HG03469 (cell line): Measurements from ENCODE around the gene CES1.
"Not testable (repeated sequence)": the region's sequence is repeated elsewhere in the genome, so short reads cannot be mapped to it uniquely, and the experiment has no call there.

Source experiments
- ATAC-seq: cut with Tn5 transposase; IDR thresholded peaks from one replicate; pipeline ENCODE4 v1.9.1; 2021; ENCODE audit warnings: mild to moderate bottlenecking, moderate library complexity, moderate number of reproducible peaks; ENCODE audit not compliant: unreplicated experiment

Gene CES1

DNA sequence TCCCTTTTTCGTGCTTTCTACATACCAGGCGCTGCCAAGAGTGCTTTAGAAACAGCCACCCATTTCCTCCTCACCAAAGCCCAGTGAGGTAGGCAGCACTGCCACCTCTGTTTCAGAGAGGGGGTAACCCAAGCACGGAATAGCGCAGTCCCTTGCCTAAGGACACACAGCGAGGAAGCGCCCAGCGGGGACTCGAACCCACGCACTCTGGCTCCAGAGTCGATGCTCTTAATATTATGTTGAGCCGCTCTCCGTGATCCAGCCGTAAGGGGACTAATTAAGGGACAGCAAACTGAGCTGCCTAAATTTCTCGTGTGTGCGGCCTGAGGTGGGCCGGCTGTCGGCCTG is 497 bp downstream of the CES1 start:
- ATAC-seq = no peak

DNA sequence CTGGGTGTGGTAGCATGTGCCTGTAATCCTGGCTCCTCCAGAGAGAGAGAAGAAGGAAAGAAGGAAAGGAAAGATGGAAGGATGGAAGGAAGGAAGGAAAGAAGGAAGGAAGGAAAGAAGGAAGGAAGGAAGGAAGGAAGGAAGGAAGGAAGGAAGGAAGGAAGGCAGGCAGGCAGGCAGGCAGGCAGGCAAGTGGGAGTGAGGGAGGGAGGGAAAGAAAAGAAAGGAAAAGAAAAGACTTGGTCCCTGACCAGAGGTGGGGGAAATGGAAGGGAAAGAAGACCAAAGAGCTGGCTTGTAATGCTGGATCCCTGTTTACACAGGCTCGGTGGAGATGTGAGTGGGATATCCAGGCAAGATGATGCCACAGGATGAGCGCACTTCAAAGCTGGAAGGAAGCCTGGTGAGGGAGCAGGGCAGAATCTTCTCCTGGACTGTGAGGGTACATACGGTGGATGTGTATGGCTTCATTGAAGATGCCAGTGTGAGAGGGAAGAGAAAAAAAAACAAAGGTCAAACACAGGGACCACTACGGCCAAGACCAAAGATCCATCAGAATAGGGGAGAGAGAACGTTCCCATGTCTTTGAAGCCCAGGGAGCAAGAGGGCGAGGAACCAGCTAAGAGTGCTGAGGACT is 2.1 kb downstream of the CES1 start:
- ATAC-seq = no peak

DNA sequence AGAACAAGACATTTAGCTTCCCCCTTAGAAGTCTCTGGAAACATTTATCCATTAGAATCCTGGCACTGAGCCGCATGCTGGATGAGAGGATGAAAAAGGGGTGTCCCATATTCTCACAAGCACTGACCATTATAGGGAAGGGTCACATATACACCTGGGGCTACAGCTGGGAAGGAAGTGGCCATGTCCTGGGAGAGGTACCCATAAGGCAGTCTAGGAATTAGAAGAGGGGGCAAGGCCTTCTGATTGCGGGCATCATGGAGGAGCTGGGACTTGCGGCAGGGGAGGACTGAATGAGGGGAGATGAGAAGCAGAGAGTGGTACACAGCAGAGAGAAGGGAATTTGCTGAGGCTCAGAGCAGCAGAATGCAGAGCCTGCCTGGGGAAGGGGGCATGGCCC is 3.7 kb downstream of the CES1 start:
- ATAC-seq = not testable (repeated sequence)

DNA sequence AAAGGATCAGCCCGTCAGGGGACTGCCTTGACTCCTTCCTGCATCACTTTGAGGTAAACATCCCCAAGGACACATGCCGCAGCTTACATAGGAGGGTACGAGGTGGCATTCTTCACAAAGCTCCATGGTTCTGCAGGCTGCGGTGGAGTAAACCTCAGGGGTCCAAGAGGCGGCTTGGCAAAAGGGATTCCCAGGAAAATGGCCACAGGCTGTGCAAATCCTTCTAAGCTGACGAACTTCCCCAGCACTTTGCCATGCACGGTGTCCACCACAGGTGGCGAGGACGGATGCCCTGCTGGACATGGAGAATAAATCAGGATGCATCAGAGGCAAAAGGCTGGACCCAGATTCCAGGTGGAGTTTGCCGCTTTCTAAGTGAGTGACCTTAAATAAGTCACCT is 4.2 kb downstream of the CES1 start:
- ATAC-seq = no peak

DNA sequence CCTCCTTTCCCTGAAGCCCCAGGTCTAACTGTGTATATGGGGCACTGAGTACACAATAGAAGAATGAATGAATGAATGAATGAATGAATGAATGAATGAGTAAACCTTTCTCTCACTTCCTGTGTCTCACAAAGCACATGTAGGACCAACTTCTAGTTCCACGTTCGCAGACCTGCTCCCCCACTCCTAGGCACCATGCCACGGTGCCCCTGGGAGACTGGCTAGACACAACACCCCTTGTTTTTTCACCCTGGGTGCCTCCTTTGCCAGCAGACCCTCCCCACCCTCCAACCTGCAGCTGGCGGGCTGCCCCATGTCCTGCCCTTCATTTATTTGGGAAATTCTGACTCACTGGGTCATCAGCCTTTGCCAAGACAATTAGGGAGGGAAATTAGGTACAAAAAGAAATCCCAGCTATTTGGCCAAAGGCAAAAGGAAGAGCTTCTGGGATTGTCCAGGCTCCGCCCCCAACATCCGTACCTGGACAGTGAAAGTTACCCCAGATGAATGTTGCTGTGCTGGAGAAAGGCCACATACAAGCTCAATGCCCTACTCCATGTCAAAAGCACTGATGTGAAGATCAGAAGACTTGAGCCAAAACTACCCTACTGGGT is 7.7 kb downstream of the CES1 start:
- ATAC-seq = no peak

DNA sequence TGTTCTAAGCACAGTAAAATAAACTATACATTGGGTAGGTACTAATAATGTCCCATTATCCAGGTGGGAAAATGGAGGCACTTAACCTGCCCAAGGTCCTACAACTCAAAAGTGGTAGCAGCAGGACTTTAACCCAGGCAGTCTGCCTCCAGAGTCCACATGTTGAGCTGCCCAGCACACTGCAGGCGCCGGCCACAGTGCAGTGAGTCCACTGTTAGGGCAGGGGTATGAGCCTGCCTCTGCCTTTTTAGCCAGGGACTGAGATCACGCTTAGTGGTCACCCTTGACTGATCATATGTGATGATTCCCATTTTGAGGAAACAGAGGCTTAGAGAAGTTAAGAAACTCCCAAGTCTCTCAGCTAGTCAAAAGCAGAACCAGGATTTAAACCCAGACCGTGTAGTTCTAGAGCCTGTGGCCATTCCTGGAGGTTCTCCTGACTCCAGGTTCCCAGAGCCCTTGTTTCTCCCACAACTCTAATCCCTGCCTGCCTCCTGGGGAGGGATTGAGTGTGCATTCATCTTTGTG is 8.4 kb downstream of the CES1 start:
- no peak for ATAC-seq

DNA sequence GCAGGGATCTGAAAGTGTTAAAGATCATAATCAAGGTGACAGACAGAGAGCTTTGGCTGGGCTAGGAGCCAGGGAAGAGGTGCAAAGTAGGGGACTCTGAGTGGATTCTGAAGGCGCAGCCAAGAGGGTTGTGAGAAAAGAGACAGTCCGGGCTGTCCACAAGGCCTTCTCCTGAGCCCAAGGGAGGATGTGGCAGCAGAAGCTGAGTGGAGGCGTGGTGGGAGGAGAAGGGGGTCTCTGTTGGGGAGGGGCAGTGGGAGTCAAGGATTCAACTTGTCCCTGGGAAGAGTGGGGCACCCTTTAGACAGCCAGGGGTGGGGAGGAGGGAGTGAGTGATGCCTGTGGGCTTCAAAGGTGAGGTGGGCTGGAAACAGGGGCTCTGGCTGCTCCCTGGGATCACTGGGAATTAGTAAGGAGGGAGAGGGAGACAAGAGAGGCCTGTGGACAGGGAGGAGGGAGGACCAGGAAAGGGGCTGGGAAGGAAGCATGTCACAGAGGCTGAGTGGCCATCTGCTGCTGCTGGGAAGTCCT is 10.6 kb downstream of the CES1 start:
- no peak for ATAC-seq

DNA sequence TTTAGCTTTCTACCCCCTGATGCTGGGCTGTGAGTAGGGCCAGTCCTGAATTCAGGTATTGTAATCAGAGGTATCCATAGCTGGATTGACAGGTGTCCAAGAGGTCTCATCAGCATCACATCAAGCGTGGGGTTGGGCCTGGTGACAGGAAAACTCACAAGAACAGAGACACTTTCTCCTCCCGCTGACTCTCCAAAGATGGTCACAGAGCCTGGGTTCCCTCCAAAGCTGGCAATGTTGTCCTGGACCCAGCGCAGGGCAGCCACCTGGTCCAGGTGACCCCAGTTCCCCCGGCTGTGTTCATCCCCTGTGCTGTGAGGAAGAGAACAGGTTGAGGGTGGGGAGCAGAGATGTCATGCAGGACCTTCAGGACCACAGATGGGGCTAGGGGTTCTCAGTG is 11.7 kb downstream of the CES1 start:
- no peak for ATAC-seq

DNA sequence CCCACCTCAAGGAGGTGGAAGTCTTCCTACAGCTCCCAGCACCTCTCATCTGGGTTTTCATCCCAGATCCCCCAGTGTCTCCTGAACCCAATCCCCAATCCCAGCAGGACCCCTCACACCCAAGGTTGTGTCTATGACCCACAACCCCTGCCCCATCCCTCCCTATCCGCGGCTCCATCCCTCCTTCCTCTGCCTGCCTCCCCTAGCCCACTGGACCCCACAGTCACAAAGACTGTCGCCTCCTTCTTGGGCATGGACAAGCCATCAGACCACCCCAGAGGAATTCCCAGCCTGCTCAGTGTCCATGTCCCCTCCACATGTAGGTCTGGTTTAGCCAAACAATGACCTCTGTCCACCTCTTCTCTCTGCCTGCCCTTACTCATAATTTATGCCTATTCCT is 12.3 kb downstream of the CES1 start:
- ATAC-seq = no peak

DNA sequence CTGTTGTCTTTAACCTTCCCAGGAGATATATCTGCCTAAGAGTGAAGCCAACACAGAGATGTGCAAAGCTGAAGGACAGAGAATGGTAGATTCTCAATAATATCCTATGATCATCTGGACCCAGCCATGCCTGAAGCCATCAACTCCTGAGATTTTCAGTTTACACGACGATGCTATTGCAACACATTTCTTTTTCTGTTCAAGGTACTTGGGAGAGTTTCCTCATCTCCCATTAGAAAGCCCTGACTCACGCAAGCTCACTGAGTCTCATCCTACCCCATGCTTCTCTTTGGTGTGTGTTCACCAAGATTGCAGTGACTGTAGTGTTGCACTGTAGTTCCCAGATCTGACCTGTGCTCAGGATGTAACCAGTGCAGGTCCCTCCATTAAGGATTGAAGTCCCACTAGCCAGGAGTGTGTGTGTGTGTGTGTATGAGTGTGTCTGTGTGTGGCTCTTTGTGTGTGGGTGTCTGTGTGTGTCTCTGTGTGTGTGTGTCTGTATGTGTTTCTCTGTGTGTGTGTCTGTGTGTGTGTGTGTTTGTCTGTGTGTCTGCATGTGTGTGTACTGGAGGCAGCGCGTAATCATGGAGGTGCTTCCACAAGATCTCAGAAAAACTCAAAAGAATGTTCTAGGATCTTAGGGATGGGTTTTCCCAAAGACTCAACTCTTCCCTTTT is 15.5 kb downstream of the CES1 start:
- ATAC-seq = no peak

DNA sequence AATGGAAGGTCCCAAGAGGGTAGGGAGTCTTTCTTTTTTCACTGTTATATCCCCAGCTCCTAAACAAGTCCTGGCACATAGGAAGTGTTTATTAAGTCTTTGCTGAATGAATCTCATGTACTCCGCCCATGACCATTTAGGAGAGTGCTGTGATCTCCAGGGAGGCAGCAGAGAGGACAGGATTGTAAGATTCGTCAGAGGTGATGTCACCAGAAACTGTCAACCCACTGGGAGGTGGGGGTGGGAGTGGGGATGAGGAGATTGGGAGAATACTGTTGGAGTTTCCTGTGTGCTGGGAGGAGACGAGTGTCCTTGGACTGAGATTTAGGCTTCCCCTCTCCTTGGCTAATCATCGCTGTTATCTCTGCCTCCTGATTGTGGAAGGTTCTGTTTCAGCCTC is 16.7 kb downstream of the CES1 start:
- not testable (repeated sequence) for ATAC-seq

DNA sequence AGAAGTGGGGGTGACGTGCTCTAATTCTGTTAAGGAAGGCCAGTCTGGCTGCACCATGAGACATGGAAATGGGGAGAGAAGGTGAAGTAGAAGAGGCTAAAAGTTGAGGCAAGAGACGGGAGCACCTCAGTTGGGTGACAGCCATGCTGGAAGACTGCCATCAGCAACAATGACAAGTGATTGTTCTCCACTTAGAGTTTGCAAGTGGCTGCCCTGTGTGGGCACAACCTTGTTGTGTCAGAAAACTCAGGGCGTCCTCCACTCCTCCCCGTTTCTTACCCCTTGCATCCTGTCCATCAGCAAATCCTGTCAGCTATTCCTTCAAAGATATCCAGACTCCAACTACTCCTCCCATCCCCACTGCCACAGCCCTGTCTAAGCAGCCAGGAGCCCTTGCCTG is 17.6 kb downstream of the CES1 start:
- ATAC-seq = no peak

DNA sequence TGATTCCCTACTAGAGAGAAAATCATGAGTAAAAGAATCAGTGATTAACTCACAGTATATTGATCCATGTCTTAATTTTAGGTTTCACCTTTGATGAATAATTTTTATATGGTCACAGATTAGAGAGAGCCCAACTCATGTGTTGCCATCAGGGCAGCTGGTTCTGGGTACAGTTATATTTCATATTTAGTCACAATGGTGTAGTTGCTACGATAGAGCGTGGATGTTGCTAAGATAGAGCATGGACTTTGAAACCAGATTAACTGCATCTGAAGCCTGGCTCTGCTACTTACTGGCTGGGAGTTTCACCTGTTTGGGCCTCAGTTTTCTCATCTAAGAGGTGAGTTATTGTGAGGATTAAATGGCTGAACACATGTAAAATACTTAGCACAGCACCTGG is 18.7 kb downstream of the CES1 start:
- not testable (repeated sequence) for ATAC-seq

DNA sequence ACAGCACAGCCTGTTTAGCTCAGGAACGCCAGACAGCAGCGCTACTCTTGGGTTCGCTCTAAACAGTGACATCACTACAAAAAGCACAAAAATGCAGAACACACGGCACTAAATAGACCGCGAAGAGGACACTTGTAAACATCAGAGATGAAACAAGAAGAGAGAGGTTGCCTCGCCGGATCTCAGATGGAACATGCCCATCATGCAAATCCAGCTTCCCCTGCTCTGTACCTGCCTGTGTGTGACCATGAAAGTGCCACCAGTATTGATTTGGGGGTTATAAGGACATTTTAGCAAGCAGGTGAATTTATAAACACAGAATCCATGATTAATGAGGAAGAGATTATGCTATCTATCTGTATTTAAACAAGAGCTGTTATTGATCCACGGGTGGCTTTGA is 19.2 kb downstream of the CES1 start:
- ATAC-seq = not testable (repeated sequence)

DNA sequence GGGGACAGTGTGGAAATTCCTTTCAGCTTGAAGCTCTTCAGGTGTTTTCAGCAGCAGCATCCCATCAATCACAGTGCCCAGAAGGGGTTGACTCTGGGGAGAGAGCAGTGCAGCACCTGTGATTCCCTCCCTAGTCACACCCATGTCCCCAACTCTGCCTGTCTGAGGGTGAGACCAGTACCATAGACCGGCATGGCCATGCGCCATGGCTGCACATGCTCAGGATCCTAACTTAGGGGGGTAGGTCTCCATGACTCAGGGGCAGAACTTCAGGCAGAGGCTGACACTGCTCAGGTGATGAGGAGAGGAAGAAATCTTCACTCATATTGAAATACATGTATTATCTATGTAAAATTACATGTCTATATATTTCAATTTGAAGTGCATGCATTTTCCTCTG is 19.9 kb downstream of the CES1 start:
- no peak for ATAC-seq

DNA sequence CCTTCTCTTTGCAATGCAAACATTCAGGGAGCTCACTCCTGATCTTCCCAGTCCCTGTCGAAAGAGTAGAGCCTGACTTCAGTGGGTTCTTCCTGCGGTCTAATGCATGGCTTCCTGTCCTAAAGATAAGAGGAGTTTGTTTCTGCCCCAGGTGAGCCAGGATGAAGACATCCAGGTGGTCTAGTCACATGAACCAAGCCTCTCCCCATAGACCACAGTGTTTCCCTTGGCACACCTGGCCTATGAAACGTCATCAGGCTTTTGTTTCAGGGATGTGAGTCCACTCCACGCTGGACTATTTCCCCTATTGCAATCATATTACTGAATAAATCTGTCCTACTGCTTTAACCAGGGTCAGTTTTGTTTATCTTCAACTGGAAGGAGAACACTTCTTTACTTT is 21.1 kb downstream of the CES1 start:
- no peak for ATAC-seq

DNA sequence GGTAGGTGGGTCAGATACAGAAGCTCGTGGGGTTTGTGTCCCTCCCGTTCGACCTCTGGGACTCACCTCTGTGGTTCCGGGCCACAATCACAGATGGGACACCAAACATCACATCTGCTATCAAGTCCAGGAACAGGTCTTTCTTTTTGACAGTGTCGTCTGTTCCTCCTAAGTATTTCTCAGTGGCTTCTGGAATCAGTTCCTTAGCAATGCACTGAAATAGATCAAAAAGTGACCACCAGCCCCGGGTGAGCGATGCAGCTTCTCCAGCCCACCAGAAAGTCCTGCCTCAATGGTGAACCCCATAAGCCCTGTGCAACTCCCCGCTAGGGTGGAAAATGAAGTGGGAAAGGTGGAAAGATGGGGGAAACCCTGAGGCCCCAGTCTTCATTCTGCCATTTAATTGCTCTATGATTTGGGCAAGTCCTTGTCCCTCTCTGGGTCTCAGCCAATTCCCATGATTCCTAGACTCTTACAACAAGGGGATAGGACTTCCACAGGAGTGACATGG is 22.4 kb downstream of the CES1 start:
- no peak for ATAC-seq

DNA sequence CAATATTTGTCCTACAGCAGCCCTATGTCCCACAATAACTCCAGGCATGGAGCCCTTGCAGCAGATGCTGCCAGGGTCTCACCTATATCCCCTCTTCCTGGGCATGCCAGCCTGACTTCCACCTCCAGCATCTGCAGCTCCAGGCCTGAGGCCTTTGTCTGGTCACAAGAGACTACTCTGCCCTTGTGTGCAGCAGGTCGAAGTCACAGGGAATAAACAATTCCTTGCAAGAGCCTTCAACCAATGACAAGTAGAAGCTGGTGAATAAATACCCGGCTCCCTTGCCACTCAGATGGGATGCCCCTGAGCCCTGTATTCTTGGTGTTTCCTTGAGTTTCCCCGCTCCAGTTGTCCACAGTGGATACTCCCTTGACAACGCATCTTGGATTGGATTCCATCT is 23.0 kb downstream of the CES1 start:
- no peak for ATAC-seq

DNA sequence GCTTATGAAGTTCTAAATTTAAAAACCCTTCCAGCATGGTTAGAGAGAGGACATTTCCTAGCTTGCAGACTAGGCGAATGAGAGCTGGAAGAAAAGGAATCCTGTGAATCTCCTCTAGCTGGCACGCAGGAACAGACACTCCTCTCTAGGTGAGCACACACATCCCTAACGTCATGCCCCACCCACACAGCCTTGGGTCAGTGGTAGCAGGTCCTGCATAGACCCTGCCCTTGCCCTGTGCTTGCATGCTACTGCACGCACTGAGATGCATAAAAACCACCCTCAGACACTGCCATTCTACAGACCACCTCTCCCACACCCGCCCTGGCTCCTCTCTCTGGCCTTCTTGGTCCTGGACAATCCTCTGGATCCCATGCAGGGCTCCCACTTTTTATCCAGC is 23.5 kb downstream of the CES1 start:
- no peak for ATAC-seq

DNA sequence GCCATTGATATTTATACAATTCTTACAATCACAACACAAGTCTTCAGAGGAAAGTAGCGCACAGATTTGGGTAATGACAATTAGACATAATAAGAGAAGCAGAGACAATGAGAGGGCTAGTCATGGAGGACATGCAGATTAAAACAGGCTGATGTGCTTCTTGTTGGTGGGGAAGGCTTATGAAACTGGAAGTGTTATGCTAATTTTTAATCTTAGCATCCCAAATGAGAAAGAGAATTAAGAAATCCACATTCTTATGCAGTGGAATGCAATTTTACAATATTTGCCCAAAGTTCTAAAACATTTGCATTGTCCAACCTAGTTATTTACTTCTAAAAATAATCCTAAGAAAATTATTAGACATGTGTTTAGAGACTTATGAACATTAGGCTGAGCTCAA is 24.6 kb downstream of the CES1 start:
- ATAC-seq = not testable (repeated sequence)

DNA sequence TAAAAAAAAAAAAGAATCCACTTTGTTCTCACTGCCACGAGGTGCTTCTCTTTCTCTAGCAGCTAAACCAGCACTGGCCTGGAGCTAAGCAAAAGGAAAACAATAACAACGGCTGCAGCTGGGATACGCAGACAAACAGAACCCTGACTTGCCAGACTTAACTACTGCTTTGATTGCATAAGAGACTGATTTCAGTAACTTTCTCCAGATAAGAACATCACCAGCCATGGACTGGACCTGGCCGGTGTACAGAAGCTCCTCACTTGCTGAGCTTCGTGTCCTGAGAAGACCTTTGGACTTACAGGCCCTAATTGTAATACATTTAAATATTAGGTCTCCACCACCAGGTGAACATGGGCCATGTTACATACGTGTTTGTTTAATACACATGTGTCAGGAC is 27.8 kb downstream of the CES1 start:
- ATAC-seq = not testable (repeated sequence)

DNA sequence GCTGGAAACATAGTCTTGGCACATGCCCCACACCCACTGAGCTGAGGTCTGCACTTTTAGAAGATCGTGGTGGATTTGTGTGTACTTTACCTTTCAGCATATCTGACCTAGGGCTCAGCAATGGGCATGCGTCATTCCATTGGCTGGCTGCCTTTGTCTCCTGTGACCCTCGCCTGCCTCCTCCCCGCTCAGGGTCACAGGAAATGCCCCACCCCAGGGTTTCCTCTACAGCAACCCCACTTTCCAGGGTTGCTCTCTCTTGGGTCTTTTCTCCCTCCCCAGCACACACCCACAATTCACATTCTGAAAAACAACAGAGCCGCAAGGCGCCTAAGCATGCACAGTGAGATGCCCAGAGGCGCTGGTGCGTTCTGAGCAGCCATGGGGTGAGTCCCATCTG is 29.2 kb downstream of the CES1 start:
- not testable (repeated sequence) for ATAC-seq
